K562 (cell line): ENCODE data around the gene XYLB. TPM values are rescaled to one million over a fixed set of nuclear protein-coding genes. Genes with fewer than 3 reads are reported as not detected.
A peak's percentile ranks its signal among the peaks of the same experiment; 100 is the strongest.

Source experiments
- ATAC-seq: fragments of 200-7000 bp; cut with Tn5 transposase; 3 replicates; pipeline ENCODE4 v1.9.1; 2020; ENCODE audit warnings: moderate library complexity
- BruUV-seq: library from RNA; stranded (reverse); fragments of 400-500 nt; replicated peaks from 2 replicates; lab custom pipeline; 2021; lab: Mats Ljungman, UMichigan
- CTCF ChIA-PET: fragments of 300-600 bp; formaldehyde crosslinking; extraction: SDS; loops from one replicate; lab custom pipeline; 2021; ENCODE audit warnings: low intra/inter-chr PET ratio; lab: Yijun Ruan, JAX
- POLR2A ChIA-PET: fragments of 300-600, 350-650 bp; sonication (Branson Sonifier 250); formaldehyde crosslinking; extraction: SDS; loops from one replicate; lab custom pipeline; 2021; ENCODE audit warnings: antibody characterized with exemption, inconsistent platforms; lab: Yijun Ruan, JAX
- DNase-seq, 4 experiments: peaks; one replicate each; pipeline versions ENCODE4 v3.0.0 to v3.0.0-alpha.2; 2011 to 2018; ENCODE audit warnings: low spot score in 3 of 4, mixed read lengths in 3 of 4; ENCODE audit errors: extremely low read depth in 1 of 4
- FAIRE-seq: peaks from 2 replicates; lab custom pipeline; 2011; peaks lifted over from hg19 to GRCh38; lab: Jason Lieb, UNC
- H2AFZ ChIP-seq: 2 replicates; pipeline ENCODE4 v1.6.0; 2011; ENCODE audit warnings: low read depth, low read length, control low read depth, inconsistent platforms
- H3K27ac ChIP-seq: fragments of 200-600 bp; 3 replicates; pipeline ENCODE4 v1.8.0; 2011; ENCODE audit warnings: low read depth, mild to moderate bottlenecking, control low read depth, inconsistent platforms, low read length, moderate library complexity, mixed read lengths; ENCODE audit errors: extremely low read depth
- H3K27me3 ChIP-seq, 2 experiments: fragments of 300-600 bp in 1 of 2; 2 replicates in 1 of 2; 3 replicates in 1 of 2; pipeline versions ENCODE4 v1.6.0 to v1.8.0; 2011; ENCODE audit warnings: inconsistent platforms in 2 of 2, low read length in 2 of 2, mild to moderate bottlenecking in 1 of 2, mixed read lengths in 1 of 2, moderate library complexity in 1 of 2; ENCODE audit not compliant: control insufficient read depth in 2 of 2, insufficient read depth in 2 of 2
- H3K36me3 ChIP-seq: fragments of 300-600 bp; 3 replicates; pipeline ENCODE4 v1.8.0; 2011; ENCODE audit warnings: mild to moderate bottlenecking, low read length, inconsistent platforms; ENCODE audit not compliant: control insufficient read depth, insufficient read depth
- H3K4me1 ChIP-seq, 2 experiments: fragments of 200-600 bp in 1 of 2; replicated peaks in 1 of 2; 2 replicates in 1 of 2; 3 replicates in 1 of 2; pipeline versions ENCODE4 v1.5.1 to v1.8.0; 2011; ENCODE audit warnings: inconsistent platforms in 2 of 2, low read length in 2 of 2, mild to moderate bottlenecking in 1 of 2, mixed read lengths in 1 of 2, moderate library complexity in 1 of 2; ENCODE audit not compliant: control insufficient read depth in 2 of 2, insufficient read depth in 2 of 2
- H3K4me2 ChIP-seq: 2 replicates; pipeline ENCODE4 v1.6.1; 2011; ENCODE audit warnings: low read length, control low read depth, inconsistent platforms, mixed read lengths; ENCODE audit not compliant: insufficient read depth
- H3K4me3 ChIP-seq: fragments of 200-600 bp; sonication (generic), shearing (Covaris generic); 2 replicates; pipeline ENCODE4 v1.5.1; 2016; ENCODE audit warnings: control low read depth, inconsistent platforms
- H3K79me2 ChIP-seq: fragments of 200-600 bp; 3 replicates; pipeline ENCODE4 v1.8.0; 2011; ENCODE audit warnings: low read length, inconsistent platforms; ENCODE audit not compliant: control insufficient read depth, insufficient read depth
- H3K9ac ChIP-seq, 2 experiments: 2 replicates each; pipeline versions ENCODE4 v1.6.0 to v1.6.1; 2011; ENCODE audit warnings: low read depth in 2 of 2, low read length in 2 of 2, control low read depth in 1 of 2, inconsistent platforms in 1 of 2, mild to moderate bottlenecking in 1 of 2, mixed read lengths in 1 of 2; ENCODE audit not compliant: insufficient read depth in 1 of 2
- H3K9me1 ChIP-seq: one replicate; pipeline ENCODE4 v1.6.0; 2011; ENCODE audit warnings: inconsistent platforms, mild to moderate bottlenecking, low read length, moderate library complexity; ENCODE audit not compliant: control insufficient read depth, insufficient read depth
- H3K9me3 ChIP-seq: replicated peaks from 2 replicates; pipeline ENCODE4 v1.5.1; 2011; ENCODE audit warnings: low read depth, low read length, inconsistent platforms; ENCODE audit not compliant: control insufficient read depth, insufficient read depth
- H4K20me1 ChIP-seq: replicated peaks from 2 replicates; pipeline ENCODE4 v1.6.1; 2011; ENCODE audit warnings: low read length, inconsistent platforms, mixed read lengths; ENCODE audit not compliant: control insufficient read depth, insufficient read depth
- DIDO1 ChIP-seq: fragments of 450-650 bp; IDR thresholded peaks from 2 replicates; pipeline ENCODE4 v1.6.1; 2016; ENCODE audit warnings: low read depth, missing biosample characterization, missing genetic modification characterization
- E2F8 ChIP-seq: fragments of 450-650 bp; IDR thresholded peaks from 2 replicates; pipeline ENCODE4 v1.7.1; 2018; ENCODE audit warnings: mild to moderate bottlenecking, low read depth; ENCODE audit not compliant: partially characterized antibody
- ERF ChIP-seq: fragments of 450-650 bp; formaldehyde crosslinking; IDR thresholded peaks from 2 replicates; pipeline ENCODE4 v1.4.0; 2020; ENCODE audit warnings: mild to moderate bottlenecking, mixed read lengths
- ETV6 ChIP-seq, 3 experiments: fragments of 150-350 bp in 1 of 3; sonication (generic) in 1 of 3; formaldehyde crosslinking in 1 of 3; IDR thresholded peaks; 2 replicates each; pipeline versions ENCODE4 v1.6.1 to v1.8.0; 2014 to 2022; ENCODE audit warnings: borderline replicate concordance in 2 of 3, low read depth in 2 of 3, antibody characterized with exemption in 1 of 3, low read length in 1 of 3, mild to moderate bottlenecking in 1 of 3, missing genetic modification reagents in 1 of 3
- JUN ChIP-seq, 2 experiments: sonication (generic) in 1 of 2; formaldehyde crosslinking in 1 of 2; IDR thresholded peaks; 2 replicates each; pipeline versions ENCODE4 v1.6.1 to v1.8.0; 2012 to 2022; ENCODE audit warnings: borderline replicate concordance in 2 of 2, mild to moderate bottlenecking in 2 of 2, improper control_type of control experiment in 1 of 2, low read depth in 1 of 2, low read length in 1 of 2, missing genetic modification reagents in 1 of 2
- NFATC3 ChIP-seq: fragments of 450-650 bp; IDR thresholded peaks from 2 replicates; pipeline ENCODE4 v1.6.1; 2017; ENCODE audit warnings: mild to moderate bottlenecking
- PHB2 ChIP-seq: fragments of 450-650 bp; IDR thresholded peaks from 2 replicates; pipeline ENCODE4 v1.6.1; 2017; ENCODE audit warnings: low read depth
- RCOR1 ChIP-seq, 2 experiments: IDR thresholded peaks; 2 replicates each; pipeline ENCODE4 v1.6.1; 2012; ENCODE audit warnings: low read depth in 2 of 2, low read length in 2 of 2, borderline replicate concordance in 1 of 2, improper control_type of control experiment in 1 of 2
- RFX5 ChIP-seq: IDR thresholded peaks from 2 replicates; pipeline ENCODE4 v1.6.1; 2011; ENCODE audit warnings: low read depth, mild to moderate bottlenecking, improper control_type of control experiment, low read length
- SIN3A ChIP-seq, 2 experiments: fragments of 150-350 bp in 1 of 2; IDR thresholded peaks; 2 replicates each; pipeline ENCODE4 v1.6.1; 2011 to 2016; ENCODE audit warnings: borderline replicate concordance in 2 of 2, low read depth in 2 of 2, low read length in 2 of 2, mild to moderate bottlenecking in 2 of 2, moderate library complexity in 2 of 2; ENCODE audit not compliant: control insufficient read depth in 1 of 2
- ZNF263 ChIP-seq: sonication (generic); formaldehyde crosslinking; IDR thresholded peaks from 2 replicates; pipeline ENCODE4 v1.8.0; 2022; ENCODE audit warnings: mild to moderate bottlenecking, missing genetic modification reagents, borderline replicate concordance
- ZNF347 ChIP-seq: fragments of 450-650 bp; formaldehyde crosslinking; IDR thresholded peaks from 2 replicates; pipeline ENCODE4 v1.4.0; 2020; ENCODE audit warnings: low read depth, mild to moderate bottlenecking, moderate library complexity
- WGBS: fragments of 100-300 bp; shearing (Covaris generic); methylation state at CpG from one replicate; pipeline ENCODE4 v1.1.6; 2016; ENCODE audit warnings: low coverage, mixed read lengths; ENCODE audit not compliant: insufficient coverage; ENCODE audit errors: missing lambda C conversion rate; 5-methylcytosine and 5-hydroxymethylcytosine counted together
- in situ Hi-C: fragments of 300-500 bp; cut with MboI; formaldehyde crosslinking; loops from 4 replicates; pipeline ENCODE4 v1.15.0; 2018; ENCODE audit warnings: inconsistent platforms, mixed read lengths
- intact Hi-C: fragments of 100-400 bp; cut with micrococcal nuclease; formaldehyde crosslinking; loops from 2 replicates; pipeline ENCODE4 v1.14.2; 2022
- polyA plus RNA-seq, 8 experiments: library from polyadenylated mRNA; depleted of rRNA in 4 of 8; stranded (reverse) in 5 of 8; unstranded in 3 of 8; fragments of >200 nt; fragmentation: Nextera tagmentation in 2 of 8; fragmentation: Illumina TruSeq in 1 of 8; extraction: Ambion mirVana in 2 of 8; extraction: Trizol in 1 of 8; gene quantifications; 2 replicates each; pipeline versions ENCODE4 v1.2.1 to v1.2.3, GENCODE V29; 2011 to 2014; ENCODE audit warnings: inconsistent platforms in 1 of 8, missing spikeins in 1 of 8
- total RNA-seq, 7 experiments: library from RNA; depleted of rRNA in 6 of 7; stranded (reverse); fragments of >200 nt in 6 of 7; fragmentation: Illumina TruSeq in 2 of 7; extraction: Trizol in 2 of 7; gene quantifications; 2 replicates each; pipeline versions ENCODE4 v1.2.1 to v1.2.3, GENCODE V29; 2011 to 2021; ENCODE audit warnings: low replicate concordance in 1 of 7

Gene XYLB
- total and polyA plus RNA-seq, 9 of the 15 experiments (the other 6 are each of a cell fraction or from before 2014, with no cell fraction given): 4.0 to 20.2 (median 13.2) TPM

GRCh38 chr3:38368238-38368637 lies 21.7 kb downstream of the XYLB start:
- ChIA-PET CTCF (no interaction called here), POLR2A (interaction anchor here (0.5 to 2.0 kb wide), 5 partner anchors 8 to 13 kb away, joined by 3 to 6 read pairs (median 4); no protein-coding TSS in a partner anchor)
- in situ Hi-C loops: no loop called here
- BruUV-seq: no TSS peak
- intact Hi-C loops: no loop called here
- TF ChIP-seq RFX5: peak; percentile 66; the same call in 1 of the 2 replicates
- no peak for TF ChIP-seq DIDO1 (tag)
- Histone ChIP-seq H3K9me3 (no peaks in the 10 kb centered on the region), H3K27ac (no peak overlapping the region), H3K4me3 (no peak overlapping the region), H2AFZ (no peak overlapping the region), H4K20me1 (no peaks in the 10 kb centered on the region), H3K36me3 (peaks cover 97% of the 10 kb centered on the region; the same call in 2 of the 3 replicates), H3K9me1 (no peaks in the 10 kb centered on the region), H3K79me2 (no peaks in the 10 kb centered on the region), H3K4me2 (no peak overlapping the region), H3K9ac (no peak overlapping the region), H3K4me1 (peaks cover 0 to 5% of the 10 kb centered on the region in 2 experiments; a peak in 1 of 5 replicates), H3K27me3 (no peaks in the 10 kb centered on the region)
- no peak for DNase-seq
- 85% methylated on average over 5 of the region's 5 CpGs for WGBS
- no peak for FAIRE-seq
- ATAC-seq: no peak; the same call in 2 of the 3 replicates

GRCh38 chr3:38369186-38369585 lies 22.6 kb downstream of the XYLB start:
- no peak for FAIRE-seq
- ATAC-seq: no peak
- TF ChIP-seq ERF (no peak), JUN (IDR thresholded peaks at IDR 0.05; ENCODE audit: borderline replicate concordance, low read depth, low read length) (no peak), JUN (CRISPR knock-in tag; IDR thresholded peaks at IDR 0.05; ENCODE audit: borderline replicate concordance) (no peak), ZNF263 (CRISPR knock-in tag) (no peak), NFATC3 (no peak), SIN3A (IDR thresholded peaks at IDR 0.05; ENCODE audit: borderline replicate concordance in 2 of 2, control insufficient read depth in 1 of 2, low read depth in 2 of 2, low read length in 2 of 2) (no peak), RCOR1 (IDR thresholded peaks at IDR 0.05; ENCODE audit: borderline replicate concordance in 1 of 2, low read depth in 2 of 2, low read length in 2 of 2) (no peak), PHB2 (no peak), ZNF347 (no peak), ETV6 (IDR thresholded peaks at IDR 0.05; ENCODE audit: borderline replicate concordance in 1 of 2, low read depth in 2 of 2, low read length in 1 of 2) (no peak), ETV6 (CRISPR knock-in tag; IDR thresholded peaks at IDR 0.05; ENCODE audit: borderline replicate concordance) (no peak), E2F8 (no peak)

More at GRCh38 chr3:38369186-38369585, 22.6 kb downstream of the XYLB start:
- H3K9me1 ChIP-seq: no peaks in the 10 kb centered on the region
- no peaks in the 10 kb centered on the region for H3K27me3 ChIP-seq
- no peak overlapping the region for H2AFZ ChIP-seq
- peaks cover 0 to 6% of the 10 kb centered on the region in 2 experiments; a peak in 1 of 5 replicates for H3K4me1 ChIP-seq
- WGBS: 93% methylated on average over 3 of the region's 3 CpGs
- H4K20me1 ChIP-seq: no peaks in the 10 kb centered on the region
- peaks cover 97% of the 10 kb centered on the region; the same call in 2 of the 3 replicates for H3K36me3 ChIP-seq
- intact Hi-C loops (no loop called here), in situ Hi-C loops (no loop called here)
- H3K4me3 ChIP-seq: no peak overlapping the region
- H3K4me2 ChIP-seq: no peak overlapping the region
- no peaks in the 10 kb centered on the region for H3K9me3 ChIP-seq
- DNase-seq: no peak
- ChIA-PET CTCF (no interaction called here), POLR2A (interaction anchor here (1.7 to 1.9 kb wide), 3 partner anchors 9 to 16 kb away, joined by 4 to 5 read pairs (median 4); no protein-coding TSS in a partner anchor)
- H3K27ac ChIP-seq: no peak overlapping the region
- BruUV-seq: no TSS peak
- no peak overlapping the region for H3K9ac ChIP-seq
- H3K79me2 ChIP-seq: no peaks in the 10 kb centered on the region
